ENCODE results near the gene CSGALNACT2.

GRCh38 chr10:43132867-43133787 is 5.1 kb upstream of the CSGALNACT2 start:
- TF ChIP-seq CTCF (conservative IDR thresholded peaks at IDR 0.05; ENCODE audit: low read length) (no peak), EZH2phosphoT487 (IDR thresholded peaks at IDR 0.05; ENCODE audit: borderline replicate concordance, low read depth, low read length) (no peak)
